HEK293 (cell line): ENCODE measurements around the gene EHMT1.
A peak's percentile ranks its signal among the peaks of the same experiment; 100 is the strongest.
"Not testable (repeated sequence)": the region's sequence is repeated elsewhere in the genome, so short reads cannot be mapped to it uniquely, and the experiment has no call there.

Experiments used
- CTCF ChIA-PET: fragments of 350-600 bp; formaldehyde crosslinking; extraction: SDS; loops from one replicate; lab custom pipeline; 2021; ENCODE audit warnings: antibody characterized with exemption; lab: Yijun Ruan, JAX
- POLR2A ChIA-PET: fragments of 300-600 bp; formaldehyde crosslinking; extraction: SDS; loops from one replicate; lab custom pipeline; 2020; ENCODE audit warnings: antibody characterized with exemption, inconsistent platforms; lab: Yijun Ruan, JAX
- H3K27ac ChIP-seq: fragments of 200-500 bp; sonication (Bioruptor generic); 2 replicates; pipeline ENCODE4 v1.5.1; 2014; ENCODE audit warnings: low read depth, low read length, control low read depth, inconsistent platforms; ENCODE audit errors: extremely low read depth
- H3K36me3 ChIP-seq, 2 experiments: fragments of 200-500 bp in 1 of 2; sonication (Bioruptor generic) in 1 of 2; 1 replicate in 1 of 2; 2 replicates in 1 of 2; pipeline ENCODE4 v1.5.1; 2014 to 2017; ENCODE audit warnings: inconsistent platforms in 2 of 2, low read length in 2 of 2; ENCODE audit not compliant: control insufficient read depth in 2 of 2, insufficient read depth in 1 of 2
- H3K4me1 ChIP-seq: fragments of 200-500 bp; sonication (Bioruptor generic); 2 replicates; pipeline ENCODE4 v1.5.1; 2014; ENCODE audit warnings: mild to moderate bottlenecking, low read length, inconsistent platforms; ENCODE audit not compliant: control insufficient read depth, insufficient read depth
- H3K4me3 ChIP-seq: 2 replicates; pipeline ENCODE4 v1.5.1; 2011; ENCODE audit warnings: low read depth, mild to moderate bottlenecking, control low read depth, low read length, moderate library complexity
- H3K9me3 ChIP-seq: fragments of 200-500 bp; sonication (Bioruptor generic); 2 replicates; pipeline ENCODE4 v1.5.1; 2014; ENCODE audit warnings: low read depth, low read length, inconsistent platforms; ENCODE audit not compliant: control insufficient read depth, insufficient read depth
- BCL11A ChIP-seq: fragments of 450-650 bp; formaldehyde crosslinking; IDR thresholded peaks from 2 replicates; pipeline ENCODE4 v1.5.1; 2016; ENCODE audit warnings: low read depth, missing biosample characterization, missing genetic modification characterization
- HOXC10 ChIP-seq: sonication (generic); formaldehyde crosslinking; IDR thresholded peaks from 2 replicates; pipeline ENCODE4 v1.8.1; 2023; ENCODE audit warnings: mild to moderate bottlenecking, missing genetic modification reagents
- RBAK ChIP-seq: fragments of 450-650 bp; formaldehyde crosslinking; IDR thresholded peaks from 2 replicates; pipeline ENCODE4 v1.5.1; 2016; ENCODE audit warnings: missing biosample characterization, missing genetic modification characterization
- SP2 ChIP-seq: fragments of 450-650 bp; formaldehyde crosslinking; IDR thresholded peaks from 2 replicates; pipeline ENCODE4 v1.5.1; 2016; ENCODE audit warnings: missing biosample characterization, missing genetic modification characterization
- SP7 ChIP-seq: fragments of 450-650 bp; formaldehyde crosslinking; IDR thresholded peaks from 2 replicates; pipeline ENCODE4 v1.5.1; 2016; ENCODE audit warnings: missing biosample characterization, missing genetic modification characterization
- ZBTB48 ChIP-seq: fragments of 450-650 bp; formaldehyde crosslinking; IDR thresholded peaks from 2 replicates; pipeline ENCODE4 v1.5.1; 2016; ENCODE audit warnings: missing biosample characterization, missing genetic modification characterization
- ZEB2 ChIP-seq: fragments of 450-650 bp; formaldehyde crosslinking; IDR thresholded peaks from 2 replicates; pipeline ENCODE4 v1.5.1; 2016; ENCODE audit warnings: missing biosample characterization, missing genetic modification characterization
- ZFHX2 ChIP-seq: fragments of 450-650 bp; formaldehyde crosslinking; conservative IDR thresholded peaks from 2 replicates; pipeline ENCODE4 v1.5.1; 2016; ENCODE audit warnings: missing biosample characterization, missing genetic modification characterization
- ZFP69B ChIP-seq: fragments of 450-650 bp; formaldehyde crosslinking; IDR thresholded peaks from 2 replicates; pipeline ENCODE4 v1.5.1; 2016; ENCODE audit warnings: missing biosample characterization, missing genetic modification characterization
- ZNF138 ChIP-seq: fragments of 450-650 bp; formaldehyde crosslinking; IDR thresholded peaks from 2 replicates; pipeline ENCODE4 v1.5.1; 2016; ENCODE audit warnings: missing biosample characterization, missing genetic modification characterization, borderline replicate concordance
- ZNF19 ChIP-seq: fragments of 450-650 bp; formaldehyde crosslinking; IDR thresholded peaks from 2 replicates; pipeline ENCODE4; 2016; ENCODE audit warnings: missing biosample characterization, missing genetic modification characterization, low read depth
- ZNF292 ChIP-seq: fragments of 450-650 bp; formaldehyde crosslinking; IDR thresholded peaks from 2 replicates; pipeline ENCODE4 v1.5.1; 2016; ENCODE audit warnings: low read depth, missing biosample characterization, missing genetic modification characterization, borderline replicate concordance
- ZNF341 ChIP-seq: fragments of 450-650 bp; formaldehyde crosslinking; IDR thresholded peaks from 2 replicates; pipeline ENCODE4; 2016; ENCODE audit warnings: low read depth, missing biosample characterization, missing genetic modification characterization
- ZNF423 ChIP-seq: fragments of 450-650 bp; formaldehyde crosslinking; IDR thresholded peaks from 2 replicates; pipeline ENCODE4 v1.5.1; 2016; ENCODE audit warnings: missing biosample characterization, missing genetic modification characterization
- ZNF433 ChIP-seq: fragments of 450-650 bp; formaldehyde crosslinking; IDR thresholded peaks from 2 replicates; pipeline ENCODE4 v1.5.1; 2016; ENCODE audit warnings: missing biosample characterization, missing genetic modification characterization, low read depth
- ZNF510 ChIP-seq: fragments of 450-650 bp; formaldehyde crosslinking; IDR thresholded peaks from 2 replicates; pipeline ENCODE4 v1.5.1; 2018; ENCODE audit warnings: mild to moderate bottlenecking, missing genetic modification characterization, missing biosample characterization; ENCODE audit not compliant: insufficient replicate concordance
- ZNF529 ChIP-seq: fragments of 450-650 bp; formaldehyde crosslinking; IDR thresholded peaks from 2 replicates; pipeline ENCODE4 v1.5.1; 2017; ENCODE audit warnings: missing genetic modification characterization, missing biosample characterization; ENCODE audit not compliant: insufficient replicate concordance
- ZNF626 ChIP-seq: fragments of 450-650 bp; sonication (Bioruptor Pico); formaldehyde crosslinking; IDR thresholded peaks from 2 replicates; pipeline ENCODE4 v1.5.1; 2018; ENCODE audit warnings: missing biosample characterization, missing genetic modification characterization, inconsistent platforms
- ZNF701 ChIP-seq: fragments of 450-650 bp; formaldehyde crosslinking; IDR thresholded peaks from 2 replicates; pipeline ENCODE4 v1.5.1; 2016; ENCODE audit warnings: missing biosample characterization, missing genetic modification characterization
- ZNF777 ChIP-seq: fragments of 450-650 bp; formaldehyde crosslinking; IDR thresholded peaks from 2 replicates; pipeline ENCODE4 v1.5.1; 2017; ENCODE audit warnings: missing biosample characterization, missing genetic modification characterization, borderline replicate concordance
- TF ChIP-seq, protein P1 (sequence below): fragments of 450-650 bp; formaldehyde crosslinking; IDR thresholded peaks from 2 replicates; pipeline ENCODE4 v1.5.1; 2016; ENCODE audit warnings: missing biosample characterization, missing genetic modification characterization
- TF ChIP-seq, protein P2 (sequence below): fragments of 450-650 bp; formaldehyde crosslinking; IDR thresholded peaks from 2 replicates; pipeline ENCODE4 v1.5.1; 2016; ENCODE audit warnings: missing biosample characterization, missing genetic modification characterization

Gene EHMT1

DNA sequence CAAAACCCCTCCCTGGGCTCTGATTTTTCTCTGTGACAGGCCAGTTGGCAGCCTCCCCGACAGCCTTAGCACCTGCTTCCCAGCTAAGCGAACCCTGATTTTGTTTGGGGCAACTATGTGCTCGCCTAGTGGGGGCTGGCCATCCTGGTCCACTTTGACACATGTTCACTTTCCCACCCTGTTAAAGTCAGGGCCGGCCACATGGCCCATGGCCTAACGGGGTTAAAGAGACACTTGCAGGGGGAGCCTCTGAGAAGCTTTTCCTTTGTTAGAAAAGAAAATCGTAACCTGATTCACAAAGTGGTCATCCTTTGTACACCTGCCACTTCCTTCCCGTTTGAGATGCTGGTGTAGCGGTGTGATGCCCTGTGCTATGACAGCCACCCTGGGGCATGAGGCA, 257.5 kb downstream of the EHMT1 start (continued):
- no peak for TF ChIP-seq ZNF423 (tag by site-specific recombination)
- no peak for TF ChIP-seq ZNF433 (tag by site-specific recombination)
- no peak for TF ChIP-seq ZNF701

- H3K4me3 ChIP-seq: no peak overlapping the region
These were observed 258.1 kb downstream of the EHMT1 start for GRCh38 chr9:137876781-137877386.

GRCh38 chr9:137877506-137878122, 258.8 kb downstream of the EHMT1 start, which contains the start of gene CACNA1B:
Gene CACNA1B, plus strand, starts transcription at chr9:137877782. Its CDS starts 152 bp downstream, at chr9:137877934.
- CTCF ChIA-PET, H3K36me3 ChIP-seq, H3K4me1 ChIP-seq, H3K9me3 ChIP-seq, POLR2A ChIA-PET, H3K27ac ChIP-seq: not testable (repeated sequence)
- peak within 1 kb of the TSS; percentile 28 for H3K4me3 ChIP-seq

More at GRCh38 chr9:137876781-137877386, 258.1 kb downstream of the EHMT1 start:
- POLR2A ChIA-PET: no interaction called here
- no peak overlapping the region for H3K27ac ChIP-seq
- TF ChIP-seq ZNF626 (tag by site-specific recombination): no peak
- TF ChIP-seq ZNF510 (tag by site-specific recombination): no peak
- no peak for TF ChIP-seq ZNF138 (tag by site-specific recombination)
- TF ChIP-seq ZNF777 (tag by site-specific recombination): no peak
- no peak for TF ChIP-seq SP2 (tag by site-specific recombination)
- TF ChIP-seq, protein P1, sequence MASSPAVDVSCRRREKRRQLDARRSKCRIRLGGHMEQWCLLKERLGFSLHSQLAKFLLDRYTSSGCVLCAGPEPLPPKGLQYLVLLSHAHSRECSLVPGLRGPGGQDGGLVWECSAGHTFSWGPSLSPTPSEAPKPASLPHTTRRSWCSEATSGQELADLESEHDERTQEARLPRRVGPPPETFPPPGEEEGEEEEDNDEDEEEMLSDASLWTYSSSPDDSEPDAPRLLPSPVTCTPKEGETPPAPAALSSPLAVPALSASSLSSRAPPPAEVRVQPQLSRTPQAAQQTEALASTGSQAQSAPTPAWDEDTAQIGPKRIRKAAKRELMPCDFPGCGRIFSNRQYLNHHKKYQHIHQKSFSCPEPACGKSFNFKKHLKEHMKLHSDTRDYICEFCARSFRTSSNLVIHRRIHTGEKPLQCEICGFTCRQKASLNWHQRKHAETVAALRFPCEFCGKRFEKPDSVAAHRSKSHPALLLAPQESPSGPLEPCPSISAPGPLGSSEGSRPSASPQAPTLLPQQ (tag by site-specific recombination): no peak
- TF ChIP-seq ZNF19 (tag by site-specific recombination): no peak
- TF ChIP-seq ZEB2 (tag by site-specific recombination): no peak
- TF ChIP-seq, all 188 proteins: peak for 0
- Histone ChIP-seq H3K4me1 (no peaks in the 10 kb centered on the region), H3K9me3 (no peaks in the 10 kb centered on the region), H3K36me3 (no peaks in the 10 kb centered on the region)
- CTCF ChIA-PET: no interaction called here

- POLR2A ChIA-PET: no interaction called here
- peak overlapping the region; percentile 28 for H3K4me3 ChIP-seq
- TF ChIP-seq, protein P2, sequence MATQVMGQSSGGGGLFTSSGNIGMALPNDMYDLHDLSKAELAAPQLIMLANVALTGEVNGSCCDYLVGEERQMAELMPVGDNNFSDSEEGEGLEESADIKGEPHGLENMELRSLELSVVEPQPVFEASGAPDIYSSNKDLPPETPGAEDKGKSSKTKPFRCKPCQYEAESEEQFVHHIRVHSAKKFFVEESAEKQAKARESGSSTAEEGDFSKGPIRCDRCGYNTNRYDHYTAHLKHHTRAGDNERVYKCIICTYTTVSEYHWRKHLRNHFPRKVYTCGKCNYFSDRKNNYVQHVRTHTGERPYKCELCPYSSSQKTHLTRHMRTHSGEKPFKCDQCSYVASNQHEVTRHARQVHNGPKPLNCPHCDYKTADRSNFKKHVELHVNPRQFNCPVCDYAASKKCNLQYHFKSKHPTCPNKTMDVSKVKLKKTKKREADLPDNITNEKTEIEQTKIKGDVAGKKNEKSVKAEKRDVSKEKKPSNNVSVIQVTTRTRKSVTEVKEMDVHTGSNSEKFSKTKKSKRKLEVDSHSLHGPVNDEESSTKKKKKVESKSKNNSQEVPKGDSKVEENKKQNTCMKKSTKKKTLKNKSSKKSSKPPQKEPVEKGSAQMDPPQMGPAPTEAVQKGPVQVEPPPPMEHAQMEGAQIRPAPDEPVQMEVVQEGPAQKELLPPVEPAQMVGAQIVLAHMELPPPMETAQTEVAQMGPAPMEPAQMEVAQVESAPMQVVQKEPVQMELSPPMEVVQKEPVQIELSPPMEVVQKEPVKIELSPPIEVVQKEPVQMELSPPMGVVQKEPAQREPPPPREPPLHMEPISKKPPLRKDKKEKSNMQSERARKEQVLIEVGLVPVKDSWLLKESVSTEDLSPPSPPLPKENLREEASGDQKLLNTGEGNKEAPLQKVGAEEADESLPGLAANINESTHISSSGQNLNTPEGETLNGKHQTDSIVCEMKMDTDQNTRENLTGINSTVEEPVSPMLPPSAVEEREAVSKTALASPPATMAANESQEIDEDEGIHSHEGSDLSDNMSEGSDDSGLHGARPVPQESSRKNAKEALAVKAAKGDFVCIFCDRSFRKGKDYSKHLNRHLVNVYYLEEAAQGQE (tag by site-specific recombination): peak; percentile 96
- TF ChIP-seq ZNF529 (tag by site-specific recombination) (no peak), ZNF626 (tag by site-specific recombination) (no peak), ZNF292 (no peak), RBAK (tag by site-specific recombination) (no peak), ZNF701 (no peak), ZBTB48 (tag by site-specific recombination) (no peak), ZFHX2 (tag by site-specific recombination) (no peak), HOXC10 (CRISPR knock-in tag) (no peak), ZFP69B (tag by site-specific recombination) (no peak), ZNF341 (tag by site-specific recombination) (no peak), BCL11A (tag by site-specific recombination) (no peak), SP7 (tag by site-specific recombination) (no peak)
These were observed 259.5 kb downstream of the EHMT1 start for GRCh38 chr9:137878146-137878941.

More at GRCh38 chr9:137878146-137878941, 259.5 kb downstream of the EHMT1 start:
- CTCF ChIA-PET: no interaction called here
- Histone ChIP-seq H3K36me3 (no peaks in the 10 kb centered on the region), H3K9me3 (no peaks in the 10 kb centered on the region), H3K27ac (no peak overlapping the region), H3K4me1 (no peaks in the 10 kb centered on the region)
